Measurements from ENCODE around the gene TRMT1. TPM values are rescaled to one million over a fixed set of nuclear protein-coding genes. Genes with fewer than 3 reads are reported as not detected.
"Not testable (repeated sequence)": the region's sequence is repeated elsewhere in the genome, so short reads cannot be mapped to it uniquely, and the experiment has no call there.

Gene TRMT1
- 10 to 100 TPM; 59.8 to 60.3 TPM for total RNA-seq

GRCh38 chr19:13116282-13117175 is at the start of gene TRMT1:
TRMT1 (minus strand) TSS chr19:13116740; CDS start chr19:13116399, 341 bp downstream.
- ChIA-PET CTCF (interaction anchor here (2.0 to 4.0 kb wide), 3 partner anchors 12 to 151 kb away, joined by 7 to 28 read pairs (median 8); partner anchors contain the start of genes IER2 and STX10), POLR2A (interaction anchor here (1.2 to 5.2 kb wide), 7 partner anchors 12 to 47 kb away, joined by 4 to 64 read pairs (median 11); partner anchors contain the start of genes IER2 and STX10)
- DNase-seq (peak; percentile 95), ATAC-seq (peak; percentile 65)
- no peaks in the 10 kb centered on the region for H3K27me3 Mint-ChIP-seq (ENCODE audit: low read depth)
- H3K27ac Mint-ChIP-seq = peak within 1 kb of the TSS; percentile 96
- peaks cover 14% of the 10 kb centered on the region for H3K36me3 Mint-ChIP-seq (ENCODE audit: low read depth)
- peak within 1 kb of the TSS; percentile 97 for H3K4me3 Mint-ChIP-seq
- H3K9me3 Mint-ChIP-seq (ENCODE audit: insufficient read depth) = no peaks in the 10 kb centered on the region
- H3K4me1 Mint-ChIP-seq (ENCODE audit: low read depth) = peaks cover 42% of the 10 kb centered on the region

- Mint-ChIP-seq H3K27ac (peak overlapping the region; percentile 89), H3K36me3 (ENCODE audit: low read depth) (peaks cover 28% of the 10 kb centered on the region), H3K4me1 (ENCODE audit: low read depth) (peaks cover 83% of the 10 kb centered on the region), H3K4me3 (peak overlapping the region; percentile 18)
- H3K27me3 Mint-ChIP-seq (ENCODE audit: low read depth); ATAC-seq; DNase-seq; H3K9me3 Mint-ChIP-seq (ENCODE audit: insufficient read depth): not testable (repeated sequence)
- POLR2A ChIA-PET = interaction anchor here (5.4 to 9.4 kb wide), 2 partner anchors 11 to 14 kb away, joined by 81 to 183 read pairs (median 134); no protein-coding TSS in a partner anchor
- CTCF ChIA-PET = interaction anchor here (0.7 to 5.0 kb wide), 5 partner anchors 9 to 96 kb away, joined by 4 to 29 read pairs (median 16); no protein-coding TSS in a partner anchor
These were observed 49.6 kb upstream of the TRMT1 start for GRCh38 chr19:13166151-13166550.

GRCh38 chr19:13165162-13165997 is 48.8 kb upstream of the TRMT1 start:
- DNase-seq = no peak
- ATAC-seq = no peak
- CTCF ChIA-PET = interaction anchor here (2.3 to 5.8 kb wide), 4 partner anchors 10 to 29 kb away, joined by 14 to 32 read pairs (median 28); no protein-coding TSS in a partner anchor
- H3K27ac Mint-ChIP-seq = peak overlapping the region; percentile 89
- peaks cover 28% of the 10 kb centered on the region for H3K36me3 Mint-ChIP-seq (ENCODE audit: low read depth)
- POLR2A ChIA-PET = interaction anchor here (1.2 to 9.4 kb wide), 3 partner anchors 10 to 16 kb away, joined by 3 to 183 read pairs (median 134); no protein-coding TSS in a partner anchor
- peak overlapping the region; percentile 88 for H3K4me3 Mint-ChIP-seq
- H3K4me1 Mint-ChIP-seq (ENCODE audit: low read depth) = peaks cover 79% of the 10 kb centered on the region
- H3K27me3 Mint-ChIP-seq (ENCODE audit: low read depth) = no peaks in the 10 kb centered on the region
- no peaks in the 10 kb centered on the region for H3K9me3 Mint-ChIP-seq (ENCODE audit: insufficient read depth)

GRCh38 chr19:13164343-13165161 is 48.0 kb upstream of the TRMT1 start:
- Mint-ChIP-seq H3K36me3 (ENCODE audit: low read depth) (peaks cover 30% of the 10 kb centered on the region), H3K4me1 (ENCODE audit: low read depth) (peaks cover 76% of the 10 kb centered on the region), H3K27me3 (ENCODE audit: low read depth) (no peaks in the 10 kb centered on the region), H3K4me3 (peak overlapping the region; percentile 88), H3K27ac (peak overlapping the region; percentile 89), H3K9me3 (ENCODE audit: insufficient read depth) (no peaks in the 10 kb centered on the region)
- ChIA-PET POLR2A (interaction anchor here (0.6 to 9.4 kb wide), 7 partner anchors 9 to 1217 kb away, joined by 3 to 183 read pairs (median 7); partner anchors contain the start of genes ADGRE5 and NACC1), CTCF (interaction anchor here (1.4 to 5.8 kb wide), 5 partner anchors 9 to 30 kb away, joined by 3 to 32 read pairs (median 14); no protein-coding TSS in a partner anchor)
- DNase-seq (peak; percentile 55), ATAC-seq (no peak)

- no peaks in the 10 kb centered on the region for H3K9me3 Mint-ChIP-seq (ENCODE audit: insufficient read depth)
- CTCF ChIA-PET = interaction anchor here (1.2 to 5.8 kb wide), 6 partner anchors 8 to 31 kb away, joined by 3 to 32 read pairs (median 10); partner anchors contain the start of genes IER2 and STX10
- ATAC-seq (peak; percentile 23), DNase-seq (peak; percentile 75)
- no peaks in the 10 kb centered on the region for H3K27me3 Mint-ChIP-seq (ENCODE audit: low read depth)
- POLR2A ChIA-PET = interaction anchor here (0.6 to 9.4 kb wide), 10 partner anchors 8 to 1218 kb away, joined by 3 to 183 read pairs (median 7); partner anchors contain the start of genes ADGRE5, IER2, NACC1 and STX10
- peak overlapping the region; percentile 88 for H3K4me3 Mint-ChIP-seq
- peak overlapping the region; percentile 89 for H3K27ac Mint-ChIP-seq
- peaks cover 75% of the 10 kb centered on the region for H3K4me1 Mint-ChIP-seq (ENCODE audit: low read depth)
- H3K36me3 Mint-ChIP-seq (ENCODE audit: low read depth) = peaks cover 28% of the 10 kb centered on the region
These were observed 47.2 kb upstream of the TRMT1 start for GRCh38 chr19:13163609-13164342.

- Mint-ChIP-seq H3K4me1 (ENCODE audit: low read depth) (peaks cover 75% of the 10 kb centered on the region), H3K4me3 (peak overlapping the region; percentile 88), H3K27me3 (ENCODE audit: low read depth) (no peaks in the 10 kb centered on the region), H3K9me3 (ENCODE audit: insufficient read depth) (no peaks in the 10 kb centered on the region), H3K27ac (peak overlapping the region; percentile 89), H3K36me3 (ENCODE audit: low read depth) (peaks cover 33% of the 10 kb centered on the region)
- ChIA-PET CTCF (interaction anchor here (1.2 to 5.8 kb wide), 7 partner anchors 7 to 198 kb away, joined by 3 to 32 read pairs (median 6); partner anchors contain the start of genes IER2 and STX10), POLR2A (interaction anchor here (0.7 to 9.4 kb wide), 9 partner anchors 8 to 46 kb away, joined by 3 to 183 read pairs (median 7); partner anchors contain the start of genes IER2, NACC1 and STX10)
- DNase-seq = peak; percentile 96
- ATAC-seq = peak; percentile 67
These were observed 46.4 kb upstream of the TRMT1 start for GRCh38 chr19:13162724-13163608.

- no peak overlapping the region for H3K27ac Mint-ChIP-seq
- POLR2A ChIA-PET = interaction anchor here (5.9 kb wide), 1 partner anchor 8 kb away, joined by 134 read pairs; no protein-coding TSS in a partner anchor
- CTCF ChIA-PET = interaction anchor here (5.8 kb wide), 1 partner anchor 34 kb away, joined by 32 read pairs; no protein-coding TSS in a partner anchor
- H3K27me3 Mint-ChIP-seq (ENCODE audit: low read depth) = no peaks in the 10 kb centered on the region
- peaks cover 75% of the 10 kb centered on the region for H3K4me1 Mint-ChIP-seq (ENCODE audit: low read depth)
- peak overlapping the region; percentile 50 for H3K4me3 Mint-ChIP-seq
- no peak for ATAC-seq
- no peaks in the 10 kb centered on the region for H3K9me3 Mint-ChIP-seq (ENCODE audit: insufficient read depth)
- DNase-seq = no peak
- H3K36me3 Mint-ChIP-seq (ENCODE audit: low read depth) = peaks cover 30% of the 10 kb centered on the region
These were observed 44.0 kb upstream of the TRMT1 start for GRCh38 chr19:13160557-13160956.

- ChIA-PET CTCF (interaction anchor here (1.1 to 5.8 kb wide), 2 partner anchors 10 to 35 kb away, joined by 3 to 32 read pairs; no protein-coding TSS in a partner anchor), POLR2A (no interaction called here)
- Mint-ChIP-seq H3K36me3 (ENCODE audit: low read depth) (peaks cover 37% of the 10 kb centered on the region), H3K27ac (peak overlapping the region; percentile 64), H3K27me3 (ENCODE audit: low read depth) (no peaks in the 10 kb centered on the region), H3K9me3 (ENCODE audit: insufficient read depth) (no peaks in the 10 kb centered on the region), H3K4me1 (ENCODE audit: low read depth) (peaks cover 66% of the 10 kb centered on the region), H3K4me3 (peak overlapping the region; percentile 56)
- no peak for DNase-seq
- ATAC-seq = no peak
These were observed 43.2 kb upstream of the TRMT1 start for GRCh38 chr19:13159713-13160112.

Data from activated CD8-positive, alpha-beta T cell treated with anti-CD3 and anti-CD28 coated beads, Interleukin-2, amount 10 ng/mL, durations not matched to agents 7 days and 5 days (primary cell).